Parietal lobe (tissue), 1 donor: ENCODE data around the gene C11orf68. TPM values are rescaled to one million over a fixed set of nuclear protein-coding genes. Genes with fewer than 3 reads are reported as not detected.

Experiments used
- total RNA-seq: library from RNA; depleted of rRNA; stranded (reverse); fragments of >200 nt; gene quantifications from one replicate; pipeline ENCODE4 v1.2.3, GENCODE V29; 2014

The C11orf68 gene
- total RNA-seq: 11.6 TPM

DNA sequence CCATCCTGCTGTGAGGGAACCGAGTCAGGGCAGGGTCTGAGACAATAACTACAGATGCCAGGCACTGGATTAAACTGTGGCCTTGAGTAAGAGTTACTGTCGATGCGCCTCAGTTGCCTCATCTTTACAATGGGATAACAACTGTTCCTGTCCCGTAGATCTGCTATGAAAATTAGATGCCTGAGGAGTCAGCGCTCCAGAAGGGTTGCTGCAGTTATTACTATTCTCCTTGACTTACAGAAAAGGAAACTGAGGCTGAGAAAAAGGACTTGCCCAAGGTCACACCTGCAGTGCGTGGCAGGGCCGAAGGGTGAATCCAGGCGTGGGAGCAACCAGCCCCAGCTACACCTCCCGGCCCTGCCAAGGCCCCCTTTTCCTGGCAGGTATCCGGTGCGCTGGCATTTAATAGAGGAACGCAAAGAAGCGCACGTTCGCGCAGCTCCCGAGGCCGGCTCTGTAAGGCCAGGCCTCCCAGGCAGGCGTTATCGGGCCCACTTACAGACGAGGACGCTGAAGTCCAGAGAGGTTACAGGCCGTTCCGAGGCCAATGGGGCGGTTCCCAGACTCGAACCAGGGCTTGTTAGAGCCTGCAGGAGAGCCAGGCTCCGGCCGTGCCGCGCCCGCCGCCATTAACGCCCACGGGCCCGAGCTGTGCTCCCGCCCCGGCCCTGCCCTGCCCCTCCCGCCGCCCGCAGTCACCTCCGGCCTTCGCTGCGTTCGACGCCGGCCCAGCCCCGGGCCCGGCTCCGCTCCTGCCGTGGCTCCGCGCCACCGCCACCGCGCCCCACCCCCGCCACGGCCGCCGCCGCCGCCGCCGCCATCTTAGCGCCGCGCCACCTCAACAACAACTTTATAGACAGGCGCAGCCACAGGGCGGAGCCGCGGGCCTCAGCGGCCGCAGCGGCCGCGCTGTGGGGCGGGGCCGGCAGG, at the start of gene C11orf68:
TSS of gene C11orf68 (minus strand) at position 852 of the 930 bp plus-strand sequence. CDS start at position 821, 31 bp downstream.

DNA sequence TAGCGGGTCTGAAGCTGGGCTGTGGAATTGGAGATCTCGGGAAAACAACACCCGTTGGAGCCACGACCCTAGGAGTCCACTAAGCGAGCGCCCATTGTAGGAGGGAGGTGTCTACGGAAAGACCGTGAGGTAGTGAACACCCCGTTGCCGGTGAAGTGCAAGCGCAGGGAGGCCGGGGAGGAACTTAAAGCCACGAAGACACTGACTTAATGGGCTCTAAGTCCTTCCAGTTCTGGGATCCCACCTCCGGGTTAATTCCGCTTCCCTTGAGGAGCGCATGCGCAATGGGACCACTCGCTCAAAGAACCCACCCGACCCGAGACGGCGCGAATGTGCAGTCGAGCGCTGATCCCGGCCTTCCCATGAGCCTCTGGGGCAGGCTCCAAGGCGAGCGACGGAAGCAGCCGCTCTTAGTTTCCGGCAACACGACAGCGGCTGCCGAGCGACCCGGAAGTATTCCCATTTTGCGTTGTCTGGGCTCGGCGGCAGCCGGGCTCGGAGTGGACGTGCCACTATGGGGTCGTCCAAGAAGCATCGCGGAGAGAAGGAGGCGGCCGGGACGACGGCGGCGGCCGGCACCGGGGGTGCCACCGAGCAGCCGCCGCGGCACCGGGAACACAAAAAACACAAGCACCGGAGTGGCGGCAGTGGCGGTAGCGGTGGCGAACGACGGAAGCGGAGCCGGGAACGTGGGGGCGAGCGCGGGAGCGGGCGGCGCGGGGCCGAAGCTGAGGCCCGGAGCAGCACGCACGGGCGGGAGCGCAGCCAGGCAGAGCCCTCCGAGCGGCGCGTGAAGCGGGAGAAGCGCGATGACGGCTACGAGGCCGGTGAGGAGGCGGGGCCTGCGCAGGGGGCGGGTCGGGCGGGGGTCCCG, 42.6 kb upstream of the C11orf68 start, which contains the start of gene SART1:
TSS of gene SART1 (plus strand) at position 468 of the 874 bp plus-strand sequence. CDS start at position 515, 47 bp downstream.

DNA sequence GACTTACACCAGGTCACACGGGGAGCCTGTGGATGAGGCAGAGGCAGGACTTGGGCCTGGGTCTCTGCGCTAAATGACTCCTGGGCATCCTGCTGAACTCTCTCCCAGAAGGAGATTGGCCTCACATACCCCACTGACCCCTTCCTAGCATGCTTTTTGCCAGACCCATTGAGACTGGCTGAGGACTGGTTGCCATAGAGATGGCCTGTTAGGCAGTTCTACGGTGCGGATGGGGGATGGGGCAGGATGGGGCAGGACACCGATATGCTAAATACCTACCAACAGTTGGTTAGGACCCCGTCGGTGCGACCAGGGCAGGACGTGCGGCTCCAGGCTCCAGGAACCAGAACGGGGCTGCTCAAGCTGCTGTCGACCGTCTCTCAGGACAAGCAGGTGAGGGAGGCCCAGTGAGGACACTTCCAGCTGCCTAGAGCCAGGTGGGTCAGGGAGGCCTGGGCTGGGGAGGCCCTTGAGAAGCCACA, 26.6 kb upstream of the C11orf68 start, which contains the start of gene TSGA10IP:
TSS of gene TSGA10IP (plus strand) at position 51 of the 482 bp plus-strand sequence. CDS start at position 247, 196 bp downstream.

DNA sequence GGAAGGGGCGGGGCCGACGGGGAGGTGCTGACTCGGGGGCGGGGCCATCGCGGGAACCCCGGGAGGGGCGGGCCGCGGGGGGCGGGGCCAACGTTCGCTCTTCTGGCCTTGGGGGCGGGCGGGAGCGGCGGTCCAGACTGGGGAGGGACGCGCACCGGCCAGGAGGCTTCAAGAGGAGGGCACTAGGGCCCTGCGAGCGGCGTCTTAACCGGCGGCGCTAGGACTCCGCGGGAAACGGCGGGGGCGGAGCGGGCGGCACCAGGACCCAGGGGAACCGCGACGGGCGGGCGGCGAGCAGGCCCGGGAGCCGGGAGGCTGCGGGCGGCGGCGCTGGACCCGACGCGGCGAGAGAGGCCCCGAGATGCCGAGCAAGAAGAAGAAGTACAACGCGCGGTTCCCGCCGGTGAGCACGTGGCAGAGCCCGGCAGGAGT, 295 bp upstream of the C11orf68 start, which contains the start of gene DRAP1:
TSS of gene DRAP1 (plus strand) at position 286 of the 432 bp plus-strand sequence. CDS start at position 362, 76 bp downstream.

DNA sequence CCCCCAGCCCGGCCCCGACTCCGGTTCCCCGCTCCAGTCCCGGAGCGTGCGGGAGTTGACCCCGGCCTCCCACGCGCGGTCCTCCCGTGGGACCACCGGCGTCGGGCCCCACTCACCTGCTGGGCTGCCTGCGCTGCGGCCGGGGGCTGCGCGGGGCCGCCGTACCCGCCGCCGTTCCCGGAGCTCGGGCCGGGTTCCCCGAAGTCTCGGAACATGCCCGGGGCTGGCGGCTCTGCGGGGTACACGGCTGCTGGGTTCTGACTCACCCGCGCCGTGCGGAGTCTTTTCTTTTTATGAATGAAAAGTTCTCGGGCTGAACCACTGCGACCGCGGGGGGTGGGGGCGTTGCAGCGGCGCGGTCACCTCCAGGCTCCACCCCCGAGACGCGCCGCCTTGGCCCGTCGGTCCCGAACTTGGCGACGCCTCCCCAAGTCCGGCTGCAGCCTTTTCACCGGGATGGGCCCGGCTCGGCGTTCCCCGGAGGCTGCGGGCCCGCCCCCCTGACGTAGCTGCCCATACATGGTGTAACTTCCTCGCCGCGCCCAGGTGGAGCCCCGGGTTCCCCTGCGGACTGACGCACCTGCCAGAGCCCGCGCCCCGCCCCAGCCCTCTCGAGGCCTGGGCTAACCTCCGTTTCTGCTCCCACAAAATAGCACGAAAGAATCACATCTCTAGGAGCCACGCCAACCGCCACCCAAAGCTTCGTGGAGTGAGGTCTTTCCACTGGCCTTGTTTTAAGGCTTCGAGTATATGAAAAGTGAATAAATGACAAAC, 18.6 kb downstream of the C11orf68 start, which contains the start of gene FOSL1:
TSS of gene FOSL1 (minus strand) at position 264 of the 774 bp plus-strand sequence. CDS start at position 215, 49 bp downstream.

DNA sequence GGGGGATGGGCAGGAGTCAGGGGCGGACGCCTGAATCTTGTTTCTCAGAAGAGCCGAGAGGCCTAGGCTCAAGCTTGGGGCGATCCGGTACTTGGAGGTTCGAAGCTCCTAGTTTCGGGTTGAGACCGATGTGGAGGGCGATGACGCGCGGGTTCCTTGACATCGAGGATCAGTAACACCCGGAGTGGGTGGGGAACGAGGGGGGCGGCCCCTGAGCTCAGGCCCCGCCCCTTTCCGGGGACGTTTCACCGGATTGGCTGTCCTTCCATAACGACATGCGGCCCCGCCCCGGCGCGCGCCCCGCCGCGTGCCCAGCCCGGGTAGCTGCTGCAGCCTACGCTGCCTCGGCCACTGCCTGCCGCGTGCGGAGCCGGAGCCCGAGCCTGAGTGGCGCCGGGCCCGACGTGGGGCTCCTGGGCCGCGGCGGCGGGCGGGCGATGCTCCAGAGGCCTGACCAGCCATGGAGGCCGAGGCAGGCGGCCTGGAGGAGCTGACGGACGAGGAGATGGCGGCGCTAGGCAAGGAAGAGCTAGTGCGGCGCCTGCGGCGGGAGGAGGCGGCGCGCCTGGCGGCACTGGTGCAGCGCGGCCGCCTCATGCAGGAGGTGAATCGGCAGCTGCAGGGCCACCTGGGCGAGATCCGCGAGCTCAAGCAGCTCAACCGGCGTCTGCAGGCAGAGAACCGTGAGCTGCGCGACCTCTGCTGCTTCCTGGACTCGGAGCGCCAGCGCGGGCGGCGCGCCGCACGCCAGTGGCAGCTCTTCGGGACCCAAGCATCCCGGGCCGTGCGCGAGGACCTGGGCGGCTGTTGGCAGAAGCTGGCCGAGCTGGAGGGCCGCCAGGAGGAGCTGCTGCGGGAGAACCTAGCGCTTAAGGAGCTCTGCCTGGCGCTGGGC, 28.3 kb downstream of the C11orf68 start, which contains the start of gene CCDC85B:
TSS of gene CCDC85B (plus strand) at position 350 of the 895 bp plus-strand sequence. CDS start at position 461, 111 bp downstream.

DNA sequence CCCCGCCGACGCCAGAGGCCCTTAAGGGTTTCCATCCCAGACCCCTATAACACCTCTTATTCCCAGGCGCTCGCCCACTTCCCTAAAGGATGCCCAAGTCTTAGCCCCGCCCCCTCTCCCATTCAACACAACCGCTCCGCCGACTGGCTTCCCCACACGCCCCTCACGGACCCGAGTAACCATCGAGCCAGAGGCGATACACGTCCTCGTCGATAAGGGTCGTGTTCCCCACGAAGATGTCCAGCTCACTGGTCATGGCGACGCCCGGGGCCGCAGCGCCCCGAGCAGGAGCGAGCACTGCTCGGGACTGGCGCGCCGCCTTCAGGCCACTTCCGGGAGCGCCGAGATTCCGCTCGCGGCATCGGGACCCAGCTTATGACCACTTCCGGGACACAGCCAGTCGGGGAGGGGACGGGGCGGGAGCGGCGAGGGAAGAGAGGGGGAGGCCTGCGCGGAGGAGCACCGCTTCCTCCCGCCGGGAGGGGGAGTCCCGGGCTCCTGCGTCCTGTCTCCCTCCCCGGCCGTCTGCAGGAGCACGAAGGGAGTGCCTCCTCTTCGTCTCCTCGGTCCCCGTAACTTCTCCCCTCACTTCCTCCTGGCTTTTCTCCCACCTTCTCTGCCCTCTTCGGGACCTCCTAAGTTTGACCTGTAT, 30.6 kb downstream of the C11orf68 start, which contains the start of gene FIBP:
TSS of gene FIBP (minus strand) at position 309 of the 652 bp plus-strand sequence. CDS start at position 256, 53 bp downstream.

DNA sequence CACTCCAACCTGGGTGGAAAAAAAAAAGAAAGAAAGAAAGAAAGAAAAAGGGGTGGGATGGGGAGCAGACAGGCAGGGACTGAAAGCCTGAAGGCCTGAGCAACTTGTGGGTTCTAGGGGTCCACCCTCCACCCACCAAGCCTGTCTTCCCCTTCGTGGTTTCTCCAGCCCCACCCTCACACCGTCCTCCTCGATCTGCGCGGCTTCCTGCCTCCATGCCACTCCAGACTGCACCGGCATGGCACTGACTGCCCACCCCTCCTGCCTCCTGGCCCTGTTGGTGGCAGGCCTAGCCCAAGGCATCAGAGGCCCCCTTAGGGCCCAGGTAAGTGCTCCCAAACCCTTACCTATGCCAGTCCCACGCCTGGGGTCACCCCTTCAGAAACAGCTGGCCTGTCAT, 39.2 kb downstream of the C11orf68 start, which contains the start of gene CTSW:
TSS of gene CTSW (plus strand) at position 221 of the 400 bp plus-strand sequence. CDS start at position 239, 18 bp downstream.

DNA sequence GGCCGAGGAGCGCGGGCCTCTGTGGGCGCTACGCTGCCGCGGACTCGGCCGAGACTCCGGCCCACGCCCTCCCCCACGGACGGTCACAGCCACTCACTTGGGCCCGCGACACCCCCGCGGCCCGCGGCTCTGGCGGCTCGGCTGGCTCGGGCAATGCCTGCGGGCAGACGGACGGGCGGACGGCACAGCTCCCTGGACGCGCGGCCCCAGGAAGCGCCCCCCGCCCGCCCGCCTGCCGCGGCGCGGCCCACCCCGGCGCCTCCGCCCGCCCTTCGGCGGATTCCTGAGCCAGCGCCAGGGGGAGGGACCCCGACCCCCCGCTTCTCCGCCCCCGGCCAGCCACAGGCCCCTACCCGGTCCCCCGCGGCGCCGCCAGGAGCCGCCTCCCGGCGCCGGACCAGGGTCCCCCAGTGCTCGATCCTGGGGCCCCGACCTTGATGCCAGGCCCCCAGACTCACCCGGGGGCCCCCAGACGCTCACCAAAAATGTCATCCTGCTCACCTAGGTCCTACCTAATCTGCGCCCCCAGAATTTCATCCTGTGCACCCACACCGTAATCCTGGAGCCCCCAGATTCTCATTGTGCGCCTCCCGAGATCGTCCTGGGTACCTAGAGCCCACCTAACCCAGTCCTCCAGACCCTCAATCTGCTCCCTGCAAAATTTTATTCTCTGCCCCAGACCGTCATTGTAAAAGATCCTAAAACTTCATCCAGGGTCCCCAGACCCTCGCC, 46.1 kb downstream of the C11orf68 start, which contains the start of gene EFEMP2:
TSS of gene EFEMP2 (minus strand) at position 215 of the 732 bp plus-strand sequence. CDS start 446 bp downstream, outside the sequence.

Other genes with a start within 250 kb of the C11orf68 start
- 46.0 TPM for gene KAT5, start 206.8 kb downstream of the C11orf68 start, total RNA-seq
- 17.2 TPM for gene RNASEH2C, start 198.3 kb downstream of the C11orf68 start, total RNA-seq
- gene AP5B1, start 138.1 kb downstream of the C11orf68 start, total RNA-seq: 8.8 TPM
- not detected for gene OVOL1, start 132.0 kb downstream of the C11orf68 start, total RNA-seq
- gene SNX32, start 85.1 kb downstream of the C11orf68 start, total RNA-seq: 20.7 TPM
- 647 TPM for gene CFL1, start 60.9 kb downstream of the C11orf68 start, total RNA-seq
- 70.4 TPM for gene MUS81, start 58.6 kb downstream of the C11orf68 start, total RNA-seq
- 18.8 TPM for gene EFEMP2, start 46.3 kb downstream of the C11orf68 start, total RNA-seq
- not detected for gene CTSW, start 39.2 kb downstream of the C11orf68 start, total RNA-seq
- 121 TPM for gene FIBP, start 30.6 kb downstream of the C11orf68 start, total RNA-seq
- 9.1 TPM for gene CCDC85B, start 28.4 kb downstream of the C11orf68 start, total RNA-seq
- gene FOSL1, start 18.7 kb downstream of the C11orf68 start, total RNA-seq: not detected
- gene DRAP1, start 364 bp upstream of the C11orf68 start, total RNA-seq: 61.7 TPM
- not detected for gene TSGA10IP, start 26.4 kb upstream of the C11orf68 start, total RNA-seq
- gene SART1, start 42.7 kb upstream of the C11orf68 start, total RNA-seq: 41.9 TPM
- 33.5 TPM for gene EIF1AD, start 83.1 kb upstream of the C11orf68 start, total RNA-seq
- gene BANF1, start 83.4 kb upstream of the C11orf68 start, total RNA-seq: 16.9 TPM
- not detected for gene CST6, start 92.9 kb upstream of the C11orf68 start, total RNA-seq
- not detected for gene CATSPER1, start 107.4 kb upstream of the C11orf68 start, total RNA-seq
- gene GAL3ST3, start 130.1 kb upstream of the C11orf68 start, total RNA-seq: 17.2 TPM
- 125 TPM for gene SF3B2, start 133.3 kb upstream of the C11orf68 start, total RNA-seq
- 101 TPM for gene PACS1, start 151.2 kb upstream of the C11orf68 start, total RNA-seq